A549 treated with AZD9567 at 1 μM for 4 hours (cell line): ENCODE data around the gene GOLGA6L9. TPM values are rescaled to one million over a fixed set of nuclear protein-coding genes. Genes with fewer than 3 reads are reported as not detected.

Experiments used
- total RNA-seq: library from RNA; stranded (reverse); fragments of 200-300 nt; extraction: Qiagen RNA extraction; gene quantifications from 5 replicates; pipeline ENCODE4 v1.2.3, GENCODE V29; 2022; ENCODE audit not compliant: insufficient read depth

Gene GOLGA6L9
- 0.78 to 3.0 TPM (median 2.7 TPM) in 5 replicates for total RNA-seq

DNA sequence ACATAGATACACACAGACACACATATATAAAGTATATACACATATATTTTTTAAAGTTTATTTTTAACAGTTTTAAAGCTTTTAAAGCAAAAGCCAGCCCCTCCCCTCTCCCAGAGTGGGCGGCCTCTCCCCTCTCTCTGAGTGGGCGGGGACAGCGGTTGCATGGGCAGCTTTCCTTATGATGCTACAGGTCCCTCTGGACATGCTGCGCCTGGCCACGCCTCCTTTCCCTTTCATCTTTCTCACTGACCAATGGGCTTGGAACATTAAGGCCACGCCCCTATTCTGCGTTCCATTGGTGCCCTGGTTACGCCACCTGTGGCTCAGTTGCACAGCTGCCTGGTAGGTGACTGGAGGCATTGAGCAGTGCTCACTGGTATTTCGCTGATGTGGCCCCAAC lies at the start of gene GOLGA6L9:
Gene GOLGA6L9 (plus strand): TSS at position 124 of the 400 bp plus-strand sequence. CDS start 264 bp downstream, at position 388.

Other genes with a start within 250 kb of the GOLGA6L9 start
- 24.0 to 30.4 TPM (median 26.3 TPM) in 5 replicates for gene EFL1, start 167.1 kb upstream of the GOLGA6L9 start, total RNA-seq
- gene SAXO2, start 167.0 kb upstream of the GOLGA6L9 start, total RNA-seq, result 2.4 to 7.7 TPM (median 2.7 TPM) in 5 replicates
- gene GOLGA6L10, start 80.3 kb upstream of the GOLGA6L9 start, total RNA-seq, result 0.57 to 0.86 TPM (median 0.65 TPM) in 4 of 5 replicates, not detected in the other
- 3,244 to 4,146 TPM (median 4,060 TPM) in 5 replicates for gene RPS17, start 110.6 kb downstream of the GOLGA6L9 start, total RNA-seq
- gene CPEB1, start 217.5 kb downstream of the GOLGA6L9 start, total RNA-seq, result 2.5 to 3.5 TPM (median 3.1 TPM) in 5 replicates